HepG2 (cell line): ENCODE measurements around the gene DPEP2NB. TPM values are rescaled to one million over a fixed set of nuclear protein-coding genes. Genes with fewer than 3 reads are reported as not detected.

ENCODE experiments used
- ATF6 ChIP-seq: sonication (generic); formaldehyde crosslinking; conservative IDR thresholded peaks from 2 replicates; pipeline ENCODE4 v1.4.0; 2020; ENCODE audit warnings: missing genetic modification reagents
- EEA1 ChIP-seq: sonication (generic); formaldehyde crosslinking; IDR thresholded peaks from 2 replicates; pipeline ENCODE4 v1.5.1; 2020; ENCODE audit warnings: mild to moderate bottlenecking, missing genetic modification reagents, borderline replicate concordance
- HDAC2 ChIP-seq: sonication (generic); formaldehyde crosslinking; IDR thresholded peaks from 2 replicates; pipeline ENCODE4 v1.4.0; 2020; ENCODE audit warnings: missing genetic modification reagents
- HNRNPUL1 ChIP-seq: fragments of 200-400 bp; formaldehyde crosslinking; IDR thresholded peaks from 2 replicates; pipeline ENCODE4 v1.6.1; 2017; ENCODE audit warnings: low read depth, mild to moderate bottlenecking, low read length, moderate library complexity
- JARID2 ChIP-seq: sonication (generic); formaldehyde crosslinking; IDR thresholded peaks from 2 replicates; pipeline ENCODE4 v1.8.1; 2023; ENCODE audit warnings: missing genetic modification reagents, inconsistent platforms; ENCODE audit not compliant: insufficient replicate concordance
- MXD4 ChIP-seq: IDR thresholded peaks from 2 replicates; pipeline ENCODE4 v1.6.1; 2016; ENCODE audit warnings: mild to moderate bottlenecking, missing biosample characterization, missing genetic modification reagents
- POLR2A ChIP-seq, 2 experiments: IDR thresholded peaks; 2 replicates each; pipeline ENCODE4 v1.6.1; 2011; ENCODE audit warnings: low read depth in 2 of 2, low read length in 2 of 2, mild to moderate bottlenecking in 1 of 2, moderate library complexity in 1 of 2; ENCODE audit not compliant: insufficient read depth in 1 of 2
- POLR2G ChIP-seq: fragments of 200-400 bp; formaldehyde crosslinking; IDR thresholded peaks from 2 replicates; pipeline ENCODE4 v1.6.1; 2018; ENCODE audit warnings: mild to moderate bottlenecking, low read depth, low read length, moderate library complexity
- RNF2 ChIP-seq: fragments of 450-650 bp; conservative IDR thresholded peaks from 2 replicates; pipeline ENCODE4 v1.6.1; 2016; ENCODE audit warnings: low read depth
- STAG1 ChIP-seq: sonication (generic); formaldehyde crosslinking; IDR thresholded peaks from 2 replicates; pipeline ENCODE4 v1.4.0; 2020; ENCODE audit warnings: missing genetic modification reagents
- TFAP4 ChIP-seq: sonication (generic); IDR thresholded peaks from 2 replicates; pipeline ENCODE4 v1.6.1; 2016; ENCODE audit warnings: low read depth, borderline replicate concordance
- THAP11 ChIP-seq: IDR thresholded peaks from 2 replicates; pipeline ENCODE4 v1.6.1; 2016; ENCODE audit warnings: missing biosample characterization, missing genetic modification reagents
- TRAFD1 ChIP-seq: sonication (generic); formaldehyde crosslinking; IDR thresholded peaks from 2 replicates; pipeline ENCODE4 v1.5.1; 2020; ENCODE audit warnings: missing genetic modification reagents, mild to moderate bottlenecking, borderline replicate concordance
- ZNF513 ChIP-seq: sonication (generic); formaldehyde crosslinking; conservative IDR thresholded peaks from 2 replicates; pipeline ENCODE4 v1.5.0; 2020; ENCODE audit warnings: missing genetic modification reagents
- ZNF710 ChIP-seq: sonication (generic); formaldehyde crosslinking; IDR thresholded peaks from 2 replicates; pipeline ENCODE4 v1.5.0; 2020; ENCODE audit warnings: mild to moderate bottlenecking, missing genetic modification reagents, borderline replicate concordance
- ZNF746 ChIP-seq: sonication (generic); formaldehyde crosslinking; IDR thresholded peaks from 2 replicates; pipeline ENCODE4 v1.8.0; 2022; ENCODE audit warnings: mild to moderate bottlenecking, missing genetic modification reagents
- ZNF768 ChIP-seq: sonication (generic); formaldehyde crosslinking; IDR thresholded peaks from 2 replicates; pipeline ENCODE4 v1.4.0; 2020; ENCODE audit warnings: missing genetic modification reagents
- polyA plus RNA-seq, 8 experiments: library from polyadenylated mRNA; depleted of rRNA in 3 of 8; stranded (reverse) in 7 of 8; unstranded in 1 of 8; fragments of >200 nt; fragmentation: Illumina TruSeq in 4 of 8; extraction: Trizol in 4 of 8; gene quantifications; 2 replicates each; pipeline versions ENCODE4 v1.2.1 to v1.2.3, GENCODE V29; 2011 to 2016; ENCODE audit warnings: low read depth in 4 of 8, missing spikeins in 1 of 8, mixed read lengths in 1 of 8; ENCODE audit not compliant: insufficient read depth in 1 of 8
- total RNA-seq, 5 experiments: library from RNA; depleted of rRNA; stranded (reverse); fragments of >200 nt; fragmentation: Illumina TruSeq; extraction: Trizol; gene quantifications; 2 replicates each; pipeline ENCODE4 v1.2.3, GENCODE V29; 2016; ENCODE audit warnings: low read depth in 1 of 5
- TF ChIP-seq, protein P1 (sequence below): sonication (generic); formaldehyde crosslinking; IDR thresholded peaks from 2 replicates; pipeline ENCODE4 v1.8.0; 2022; ENCODE audit warnings: missing genetic modification reagents, mild to moderate bottlenecking, moderate library complexity, borderline replicate concordance

The DPEP2NB gene
- total and polyA plus RNA-seq, 2 of the 13 experiments (the other 11 are each of a cell fraction or from before 2014, with no cell fraction given): not detected

DNA sequence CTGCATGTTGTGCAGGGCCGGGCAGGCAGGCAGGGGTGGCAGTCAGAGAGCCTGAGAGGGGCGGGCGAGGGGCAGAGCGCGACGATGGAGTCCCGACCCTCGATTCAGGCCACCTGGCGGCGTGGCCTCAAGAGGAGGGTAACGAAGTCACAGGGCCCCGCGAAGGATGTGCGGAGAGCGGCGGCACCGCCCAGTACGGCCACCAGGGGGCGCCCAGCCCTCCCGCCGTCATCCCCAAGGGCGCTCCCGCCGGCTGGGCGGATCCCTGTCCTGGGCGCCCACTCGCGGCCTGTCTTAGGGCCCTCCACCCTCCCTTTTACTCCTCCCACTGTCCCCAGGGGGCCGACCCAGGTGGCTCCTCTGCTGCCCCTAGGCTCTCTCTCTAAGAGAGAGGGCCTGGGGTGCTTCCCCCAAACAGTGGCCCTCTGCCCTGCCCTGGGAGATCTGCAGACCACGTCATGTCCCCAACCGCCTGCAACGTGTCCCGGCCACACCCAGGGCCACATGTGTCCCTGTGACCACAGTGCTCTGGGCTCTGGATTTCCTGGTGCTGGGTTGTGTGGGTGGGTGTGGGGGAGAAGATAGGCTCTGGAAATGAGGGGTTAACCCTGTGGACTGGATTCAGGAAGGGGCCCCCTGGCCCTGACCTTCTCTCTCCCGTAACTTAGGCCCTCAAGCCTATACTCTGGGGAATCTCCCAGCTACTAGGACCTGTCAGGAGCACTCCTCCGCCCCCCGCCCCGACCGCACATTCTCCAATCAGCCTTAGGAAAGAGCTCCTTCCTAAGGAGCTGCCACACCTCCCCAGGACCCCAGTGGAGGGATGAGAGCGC is 22.3 kb downstream of the DPEP2NB start (continued):
- TF ChIP-seq ZNF513 (CRISPR knock-in tag) (no peak), THAP11 (CRISPR knock-in tag) (peak; percentile 77), TFAP4 (peak; percentile 41; the same call in 1 of the 2 replicates), EEA1 (CRISPR knock-in tag) (peak; percentile 90; the same call in 1 of the 2 replicates), MXD4 (0 out of 2 replicates have a peak, but pooled peaks have one; percentile 73), HDAC2 (CRISPR knock-in tag) (peak; percentile 51), POLR2A (IDR thresholded peaks at IDR 0.05; ENCODE audit: insufficient read depth in 1 of 2, low read depth in 2 of 2, low read length in 2 of 2) (peak; percentile 25 to 40; a peak in 2 of 4 replicates), POLR2G (peak; percentile 75), STAG1 (CRISPR knock-in tag) (peak; percentile 81), JARID2 (CRISPR knock-in tag) (peak; percentile 78), ZNF710 (CRISPR knock-in tag) (peak; percentile 39; the same call in 1 of the 2 replicates), HNRNPUL1 (no peak), ZNF746 (no peak; the same call in 1 of the 2 replicates), RNF2 (peak; percentile 51), TRAFD1 (no peak; the same call in 1 of the 2 replicates), ATF6 (CRISPR knock-in tag) (peak; percentile 69; the same call in 1 of the 2 replicates), ZNF768 (peak; percentile 74; the same call in 1 of the 2 replicates)
- TF ChIP-seq, protein P1, sequence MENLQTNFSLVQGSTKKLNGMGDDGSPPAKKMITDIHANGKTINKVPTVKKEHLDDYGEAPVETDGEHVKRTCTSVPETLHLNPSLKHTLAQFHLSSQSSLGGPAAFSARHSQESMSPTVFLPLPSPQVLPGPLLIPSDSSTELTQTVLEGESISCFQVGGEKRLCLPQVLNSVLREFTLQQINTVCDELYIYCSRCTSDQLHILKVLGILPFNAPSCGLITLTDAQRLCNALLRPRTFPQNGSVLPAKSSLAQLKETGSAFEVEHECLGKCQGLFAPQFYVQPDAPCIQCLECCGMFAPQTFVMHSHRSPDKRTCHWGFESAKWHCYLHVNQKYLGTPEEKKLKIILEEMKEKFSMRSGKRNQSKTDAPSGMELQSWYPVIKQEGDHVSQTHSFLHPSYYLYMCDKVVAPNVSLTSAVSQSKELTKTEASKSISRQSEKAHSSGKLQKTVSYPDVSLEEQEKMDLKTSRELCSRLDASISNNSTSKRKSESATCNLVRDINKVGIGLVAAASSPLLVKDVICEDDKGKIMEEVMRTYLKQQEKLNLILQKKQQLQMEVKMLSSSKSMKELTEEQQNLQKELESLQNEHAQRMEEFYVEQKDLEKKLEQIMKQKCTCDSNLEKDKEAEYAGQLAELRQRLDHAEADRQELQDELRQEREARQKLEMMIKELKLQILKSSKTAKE (CRISPR knock-in tag): 0 out of 2 replicates have a peak, but pooled peaks have one; percentile 21
